GM20431 (cell line): Measurements from ENCODE around the gene SEPTIN11.

ENCODE experiments used
- in situ Hi-C: fragments of 300-500 bp; cut with MseI, MboI; formaldehyde crosslinking; loops from one replicate; pipeline ENCODE4 v1.15.0; 2020; ENCODE audit warnings: low sequenced_read_pairs; ENCODE audit not compliant: unreplicated experiment

SEPTIN11 gene

GRCh38 chr4:76949276-76950051 is at the start of gene SEPTIN11:
TSS of gene SEPTIN11 (plus strand) at chr4:76949752. CDS start at chr4:76949904, 152 bp downstream.
- in situ Hi-C loops = no loop called here

- in situ Hi-C loops = no loop called here
Observed at GRCh38 chr4:76902233-76902890, 47.2 kb upstream of the SEPTIN11 start.

GRCh38 chr4:76904646-76905190 is 44.8 kb upstream of the SEPTIN11 start:
- in situ Hi-C loops = no loop called here

GRCh38 chr4:76905521-76905920 is 44.0 kb upstream of the SEPTIN11 start:
- in situ Hi-C loops = no loop called here

GRCh38 chr4:76909711-76910110 is 39.8 kb upstream of the SEPTIN11 start:
- in situ Hi-C loops = no loop called here

GRCh38 chr4:76920715-76921114 is 28.8 kb upstream of the SEPTIN11 start:
- in situ Hi-C loops = no loop called here

GRCh38 chr4:76923619-76924357 is 25.8 kb upstream of the SEPTIN11 start:
- in situ Hi-C loops = no loop called here

GRCh38 chr4:76926841-76927240 is 22.7 kb upstream of the SEPTIN11 start:
- in situ Hi-C loops = no loop called here

- in situ Hi-C loops = no loop called here
Observed at GRCh38 chr4:76930685-76931084, 18.9 kb upstream of the SEPTIN11 start.

- in situ Hi-C loops = no loop called here
Observed at GRCh38 chr4:76931087-76931486, 18.5 kb upstream of the SEPTIN11 start.

GRCh38 chr4:76931576-76932276 is 17.8 kb upstream of the SEPTIN11 start:
- in situ Hi-C loops = no loop called here

GRCh38 chr4:76939184-76939583 is 10.4 kb upstream of the SEPTIN11 start:
- in situ Hi-C loops = no loop called here

- in situ Hi-C loops = no loop called here
Observed at GRCh38 chr4:76943129-76943620, 6.4 kb upstream of the SEPTIN11 start.

GRCh38 chr4:76943790-76944189 is 5.8 kb upstream of the SEPTIN11 start:
- in situ Hi-C loops = no loop called here

GRCh38 chr4:76947369-76947768 is 2.2 kb upstream of the SEPTIN11 start:
- in situ Hi-C loops = no loop called here

GRCh38 chr4:76948443-76949275 is 893 bp upstream of the SEPTIN11 start:
- in situ Hi-C loops = no loop called here

- in situ Hi-C loops = no loop called here
Observed at GRCh38 chr4:76950052-76950955, 752 bp downstream of the SEPTIN11 start.
